ENCODE results near the gene U2SURP. TPM values are rescaled to one million over a fixed set of nuclear protein-coding genes. Genes with fewer than 3 reads are reported as not detected.

The U2SURP gene
- total RNA-seq, 1 donor from 2014 or later = 105 TPM

DNA sequence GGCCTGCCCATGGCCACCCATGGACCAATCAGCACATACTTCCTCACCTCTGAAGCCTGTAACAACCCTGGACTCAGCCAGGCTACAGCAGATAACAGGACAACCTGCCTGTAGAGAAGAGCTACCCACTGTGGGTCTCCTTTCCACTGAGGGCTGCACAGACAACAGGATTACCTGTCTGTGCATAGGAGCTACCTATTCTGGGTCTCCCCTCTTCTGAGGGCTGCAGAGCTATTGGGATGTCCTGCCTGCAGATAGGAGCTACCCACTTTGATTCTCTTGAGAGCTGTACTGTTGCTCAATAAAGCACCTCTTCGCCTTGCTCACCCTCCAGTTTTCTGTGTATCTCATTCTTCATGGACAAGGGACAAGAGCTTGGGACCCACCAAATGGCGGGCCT lies 94.4 kb downstream of the U2SURP start:
- Mint-ChIP-seq H3K27ac (ENCODE audit: unreplicated experiment) (no peak overlapping the region), H3K4me3 (ENCODE audit: unreplicated experiment) (no peak overlapping the region), H3K27me3 (ENCODE audit: unreplicated experiment) (no peaks in the 10 kb centered on the region), H3K9me3 (ENCODE audit: unreplicated experiment) (no peaks in the 10 kb centered on the region), H3K36me3 (ENCODE audit: unreplicated experiment) (no peaks in the 10 kb centered on the region), H3K4me1 (ENCODE audit: low read depth, unreplicated experiment) (peaks cover 15% of the 10 kb centered on the region)
- TF ChIP-seq, protein P1, sequence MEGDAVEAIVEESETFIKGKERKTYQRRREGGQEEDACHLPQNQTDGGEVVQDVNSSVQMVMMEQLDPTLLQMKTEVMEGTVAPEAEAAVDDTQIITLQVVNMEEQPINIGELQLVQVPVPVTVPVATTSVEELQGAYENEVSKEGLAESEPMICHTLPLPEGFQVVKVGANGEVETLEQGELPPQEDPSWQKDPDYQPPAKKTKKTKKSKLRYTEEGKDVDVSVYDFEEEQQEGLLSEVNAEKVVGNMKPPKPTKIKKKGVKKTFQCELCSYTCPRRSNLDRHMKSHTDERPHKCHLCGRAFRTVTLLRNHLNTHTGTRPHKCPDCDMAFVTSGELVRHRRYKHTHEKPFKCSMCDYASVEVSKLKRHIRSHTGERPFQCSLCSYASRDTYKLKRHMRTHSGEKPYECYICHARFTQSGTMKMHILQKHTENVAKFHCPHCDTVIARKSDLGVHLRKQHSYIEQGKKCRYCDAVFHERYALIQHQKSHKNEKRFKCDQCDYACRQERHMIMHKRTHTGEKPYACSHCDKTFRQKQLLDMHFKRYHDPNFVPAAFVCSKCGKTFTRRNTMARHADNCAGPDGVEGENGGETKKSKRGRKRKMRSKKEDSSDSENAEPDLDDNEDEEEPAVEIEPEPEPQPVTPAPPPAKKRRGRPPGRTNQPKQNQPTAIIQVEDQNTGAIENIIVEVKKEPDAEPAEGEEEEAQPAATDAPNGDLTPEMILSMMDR (IDR thresholded peaks at IDR 0.05; ENCODE audit: partially characterized antibody, unreplicated experiment) = no peak
- DNase-seq = no peak

DNA sequence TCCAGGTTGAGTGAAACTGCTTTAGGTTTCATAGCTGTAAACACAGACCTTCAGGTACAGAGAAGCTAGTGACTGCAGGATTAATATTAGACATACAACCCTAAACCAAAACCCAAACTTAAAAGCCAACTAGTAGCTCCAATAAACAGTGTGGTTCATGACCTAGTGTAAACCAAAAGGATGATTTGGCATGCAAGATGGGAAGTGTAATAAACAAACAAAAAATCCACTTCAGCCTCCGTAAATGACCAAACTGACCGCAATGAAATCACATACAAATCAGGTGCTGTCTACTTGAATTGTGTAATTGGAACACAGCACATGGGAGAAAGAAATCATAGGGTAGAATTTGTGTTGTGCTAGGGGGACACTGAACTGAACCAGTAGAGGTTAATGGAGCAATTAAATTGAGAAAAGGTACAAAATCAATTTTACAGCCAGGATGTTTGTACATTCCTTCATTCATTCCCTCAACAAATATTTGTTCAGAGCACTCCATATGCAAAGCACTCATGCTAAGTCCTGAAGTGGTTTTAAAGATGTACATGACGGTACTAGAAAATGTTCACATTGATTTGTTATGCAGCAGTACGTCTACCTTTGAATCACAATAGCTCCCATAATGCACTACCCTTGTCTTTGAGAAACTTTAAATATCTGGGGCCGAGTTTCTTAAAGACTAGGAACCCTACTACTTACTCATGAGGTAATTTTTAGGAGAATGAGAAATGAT lies 96.8 kb downstream of the U2SURP start:
- no peak for DNase-seq
- Mint-ChIP-seq H3K4me3 (ENCODE audit: unreplicated experiment) (no peak overlapping the region), H3K27me3 (ENCODE audit: unreplicated experiment) (no peaks in the 10 kb centered on the region), H3K4me1 (ENCODE audit: low read depth, unreplicated experiment) (peaks cover 4% of the 10 kb centered on the region), H3K27ac (ENCODE audit: unreplicated experiment) (no peak overlapping the region), H3K36me3 (ENCODE audit: unreplicated experiment) (peaks cover 3% of the 10 kb centered on the region), H3K9me3 (ENCODE audit: unreplicated experiment) (no peaks in the 10 kb centered on the region)
- TF ChIP-seq, protein P1 (IDR thresholded peaks at IDR 0.05; ENCODE audit: partially characterized antibody, unreplicated experiment) = no peak

DNA sequence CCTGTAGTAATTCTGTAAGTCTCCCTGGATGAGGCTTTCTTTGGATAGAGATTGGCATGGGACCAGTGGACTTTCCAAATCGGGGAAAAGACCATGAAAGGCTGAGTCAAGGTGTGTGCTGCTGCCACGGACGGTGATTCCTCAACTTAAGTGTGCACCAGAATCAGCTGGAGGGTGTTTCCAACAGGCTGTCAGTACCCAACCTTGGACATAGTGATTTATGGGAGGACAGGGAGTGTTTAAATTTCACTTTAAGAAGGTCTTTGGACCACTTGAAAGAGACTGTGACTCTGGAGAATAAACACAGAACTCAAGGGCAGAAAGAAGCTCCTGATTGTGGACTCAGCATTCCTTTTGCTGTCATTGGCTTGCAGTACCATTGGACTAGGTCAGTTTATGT lies 97.8 kb downstream of the U2SURP start:
- Mint-ChIP-seq H3K4me1 (ENCODE audit: low read depth, unreplicated experiment) (peaks cover 3% of the 10 kb centered on the region), H3K27me3 (ENCODE audit: unreplicated experiment) (no peaks in the 10 kb centered on the region), H3K9me3 (ENCODE audit: unreplicated experiment) (peaks cover 2% of the 10 kb centered on the region), H3K36me3 (ENCODE audit: unreplicated experiment) (peaks cover 10% of the 10 kb centered on the region), H3K27ac (ENCODE audit: unreplicated experiment) (no peak overlapping the region), H3K4me3 (ENCODE audit: unreplicated experiment) (no peak overlapping the region)
- TF ChIP-seq, protein P1 (IDR thresholded peaks at IDR 0.05; ENCODE audit: partially characterized antibody, unreplicated experiment) = no peak
- no peak for DNase-seq

DNA sequence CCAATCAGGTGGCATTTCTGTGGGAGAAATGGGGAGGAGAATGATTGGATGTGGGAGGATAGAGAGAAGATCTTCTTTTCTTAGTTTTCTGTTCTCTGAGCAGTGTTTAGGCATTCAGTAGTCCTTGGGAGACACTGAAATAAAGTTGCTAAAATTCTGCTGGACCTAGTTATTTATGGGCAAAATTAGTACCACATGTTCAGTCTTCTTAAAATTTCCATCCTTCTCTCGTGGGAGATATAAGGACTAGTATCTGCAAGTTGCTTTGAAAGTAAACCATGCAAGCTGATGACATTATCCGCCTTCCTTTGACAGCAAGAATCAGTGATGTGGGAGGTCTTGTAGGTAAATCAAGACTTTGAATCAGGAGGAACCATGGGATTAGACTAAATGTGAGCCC lies 98.3 kb downstream of the U2SURP start:
- Mint-ChIP-seq H3K27ac (ENCODE audit: unreplicated experiment) (no peak overlapping the region), H3K4me1 (ENCODE audit: low read depth, unreplicated experiment) (peaks cover 3% of the 10 kb centered on the region), H3K4me3 (ENCODE audit: unreplicated experiment) (no peak overlapping the region), H3K36me3 (ENCODE audit: unreplicated experiment) (peaks cover 15% of the 10 kb centered on the region), H3K9me3 (ENCODE audit: unreplicated experiment) (peaks cover 3% of the 10 kb centered on the region), H3K27me3 (ENCODE audit: unreplicated experiment) (no peaks in the 10 kb centered on the region)
- TF ChIP-seq, protein P1 (IDR thresholded peaks at IDR 0.05; ENCODE audit: partially characterized antibody, unreplicated experiment) = no peak
- DNase-seq = no peak

DNA sequence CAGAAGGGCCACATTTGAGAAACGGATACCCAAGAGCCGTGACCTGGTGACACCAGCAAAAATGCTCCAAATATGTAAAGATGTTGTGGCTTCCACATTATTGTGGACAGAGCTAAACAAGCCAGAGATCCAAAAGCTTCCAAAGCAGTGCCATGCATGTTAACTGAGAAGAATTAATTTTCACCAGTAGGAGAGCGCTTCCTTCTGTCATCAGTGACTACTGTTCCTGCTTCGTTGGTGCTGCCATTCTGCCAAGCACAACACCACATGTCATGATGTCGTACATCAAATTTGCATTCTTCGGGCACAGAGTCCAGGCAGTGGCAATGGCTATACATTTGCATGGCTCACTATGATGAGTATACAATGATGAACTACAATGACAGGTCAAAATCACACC lies 99.1 kb downstream of the U2SURP start:
- Mint-ChIP-seq H3K4me1 (ENCODE audit: low read depth, unreplicated experiment) (peaks cover 3% of the 10 kb centered on the region), H3K4me3 (ENCODE audit: unreplicated experiment) (no peak overlapping the region), H3K27me3 (ENCODE audit: unreplicated experiment) (no peaks in the 10 kb centered on the region), H3K27ac (ENCODE audit: unreplicated experiment) (no peak overlapping the region), H3K9me3 (ENCODE audit: unreplicated experiment) (peaks cover 6% of the 10 kb centered on the region), H3K36me3 (ENCODE audit: unreplicated experiment) (peaks cover 20% of the 10 kb centered on the region)
- TF ChIP-seq, protein P1 (IDR thresholded peaks at IDR 0.05; ENCODE audit: partially characterized antibody, unreplicated experiment) = no peak
- no peak for DNase-seq
